ENCODE measurements around the gene LTF.

Gene LTF

DNA sequence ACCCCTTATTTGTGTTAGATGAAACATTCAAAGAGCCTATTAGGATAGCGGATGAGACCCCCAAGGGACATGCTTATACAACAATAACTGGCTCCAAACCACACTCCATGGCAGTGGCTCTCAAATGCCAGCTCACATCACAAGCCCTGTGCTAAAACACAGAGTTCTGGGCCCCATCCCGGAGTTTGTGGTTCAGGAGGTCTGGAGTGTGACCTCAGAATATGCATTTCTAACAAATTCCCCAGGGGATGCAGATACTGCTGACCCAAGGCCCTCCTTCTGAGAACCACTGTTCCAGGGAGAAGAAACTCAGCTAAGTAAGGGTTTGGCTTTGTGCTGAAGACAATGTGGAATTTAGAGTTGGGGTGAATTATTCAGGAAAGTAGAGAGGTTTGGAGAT is 54.0 kb downstream of the LTF start:
- Histone ChIP-seq H3K4me3 (no peak overlapping the region), H3K27ac (no peak overlapping the region), H3K36me3 (no peaks in the 10 kb centered on the region), H3K27me3 (peaks cover 0 to 2% of the 10 kb centered on the region in 2 donors), H3K9me3 (no peaks in the 10 kb centered on the region), H3K4me1 (peaks cover 0 to 10% (median 4%) of the 10 kb centered on the region in 4 donors)
- TF ChIP-seq, protein P1, sequence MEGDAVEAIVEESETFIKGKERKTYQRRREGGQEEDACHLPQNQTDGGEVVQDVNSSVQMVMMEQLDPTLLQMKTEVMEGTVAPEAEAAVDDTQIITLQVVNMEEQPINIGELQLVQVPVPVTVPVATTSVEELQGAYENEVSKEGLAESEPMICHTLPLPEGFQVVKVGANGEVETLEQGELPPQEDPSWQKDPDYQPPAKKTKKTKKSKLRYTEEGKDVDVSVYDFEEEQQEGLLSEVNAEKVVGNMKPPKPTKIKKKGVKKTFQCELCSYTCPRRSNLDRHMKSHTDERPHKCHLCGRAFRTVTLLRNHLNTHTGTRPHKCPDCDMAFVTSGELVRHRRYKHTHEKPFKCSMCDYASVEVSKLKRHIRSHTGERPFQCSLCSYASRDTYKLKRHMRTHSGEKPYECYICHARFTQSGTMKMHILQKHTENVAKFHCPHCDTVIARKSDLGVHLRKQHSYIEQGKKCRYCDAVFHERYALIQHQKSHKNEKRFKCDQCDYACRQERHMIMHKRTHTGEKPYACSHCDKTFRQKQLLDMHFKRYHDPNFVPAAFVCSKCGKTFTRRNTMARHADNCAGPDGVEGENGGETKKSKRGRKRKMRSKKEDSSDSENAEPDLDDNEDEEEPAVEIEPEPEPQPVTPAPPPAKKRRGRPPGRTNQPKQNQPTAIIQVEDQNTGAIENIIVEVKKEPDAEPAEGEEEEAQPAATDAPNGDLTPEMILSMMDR (IDR thresholded peaks at IDR 0.05) = no peak
- intact Hi-C loops (cut with DNase I; ENCODE audit: low total_unique reads) = no loop called here
- DNase-seq = no peak

DNA sequence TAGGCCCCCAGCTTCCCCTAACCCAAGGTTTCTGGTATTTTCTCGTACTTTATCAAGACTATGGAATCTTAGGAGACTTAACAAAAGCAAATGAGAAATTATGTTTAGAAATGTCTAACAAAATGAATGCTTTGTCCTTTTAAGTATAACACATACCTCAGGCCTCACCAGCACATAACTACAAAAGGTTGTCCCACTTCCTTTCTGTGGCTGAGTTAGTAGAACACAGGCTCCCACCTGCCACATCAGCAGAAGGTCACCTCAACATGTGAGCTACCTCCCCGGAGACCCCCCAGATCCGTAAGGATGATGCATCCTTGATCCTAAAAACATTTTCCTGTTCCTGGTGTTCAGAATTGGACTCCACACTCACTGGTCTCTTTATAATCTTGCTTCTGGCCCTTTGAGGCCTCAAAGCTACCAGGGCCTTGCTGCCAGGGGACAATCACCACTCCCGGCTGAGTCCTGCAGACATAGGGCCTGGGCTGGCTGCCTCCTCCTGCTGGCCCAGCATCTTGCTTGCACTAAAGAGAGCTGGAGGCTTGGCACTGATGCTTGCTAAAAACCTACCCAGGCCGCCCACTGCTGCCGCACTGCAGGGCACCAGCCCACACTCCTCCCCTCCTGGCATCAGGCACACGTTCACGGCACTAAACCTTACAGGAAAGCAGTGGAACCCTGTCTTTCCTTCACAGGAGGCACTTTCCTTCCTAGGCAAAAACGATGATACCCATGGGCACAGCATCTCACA is 54.8 kb downstream of the LTF start:
- H3K9me3 ChIP-seq = no peaks in the 10 kb centered on the region
- no peak overlapping the region for H3K27ac ChIP-seq
- no peak overlapping the region for H3K4me3 ChIP-seq
- peaks cover 0 to 18% (median 8%) of the 10 kb centered on the region in 4 donors for H3K4me1 ChIP-seq
- TF ChIP-seq, protein P1 (IDR thresholded peaks at IDR 0.05) = no peak
- peaks cover 0 to 2% of the 10 kb centered on the region in 2 donors for H3K27me3 ChIP-seq
- DNase-seq = no peak
- H3K36me3 ChIP-seq = no peaks in the 10 kb centered on the region
- intact Hi-C loops (cut with DNase I; ENCODE audit: low total_unique reads) = no loop called here

DNA sequence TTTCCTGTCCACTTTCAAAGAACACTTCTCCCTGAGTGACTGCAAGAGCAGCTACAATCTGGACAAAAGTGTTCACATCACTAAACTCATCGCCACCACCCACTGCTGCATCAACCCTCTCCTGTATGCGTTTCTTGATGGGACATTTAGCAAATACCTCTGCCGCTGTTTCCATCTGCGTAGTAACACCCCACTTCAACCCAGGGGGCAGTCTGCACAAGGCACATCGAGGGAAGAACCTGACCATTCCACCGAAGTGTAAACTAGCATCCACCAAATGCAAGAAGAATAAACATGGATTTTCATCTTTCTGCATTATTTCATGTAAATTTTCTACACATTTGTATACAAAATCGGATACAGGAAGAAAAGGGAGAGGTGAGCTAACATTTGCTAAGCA is 55.9 kb downstream of the LTF start:
- H3K27ac ChIP-seq = no peak overlapping the region
- H3K4me1 ChIP-seq = peaks cover 0 to 22% (median 8%) of the 10 kb centered on the region in 4 donors
- H3K9me3 ChIP-seq = no peaks in the 10 kb centered on the region
- TF ChIP-seq, protein P1 (IDR thresholded peaks at IDR 0.05) = no peak
- DNase-seq = no peak
- peaks cover 0 to 2% of the 10 kb centered on the region in 2 donors for H3K27me3 ChIP-seq
- H3K4me3 ChIP-seq = no peak overlapping the region
- intact Hi-C loops (cut with DNase I; ENCODE audit: low total_unique reads) = no loop called here
- H3K36me3 ChIP-seq = no peaks in the 10 kb centered on the region

DNA sequence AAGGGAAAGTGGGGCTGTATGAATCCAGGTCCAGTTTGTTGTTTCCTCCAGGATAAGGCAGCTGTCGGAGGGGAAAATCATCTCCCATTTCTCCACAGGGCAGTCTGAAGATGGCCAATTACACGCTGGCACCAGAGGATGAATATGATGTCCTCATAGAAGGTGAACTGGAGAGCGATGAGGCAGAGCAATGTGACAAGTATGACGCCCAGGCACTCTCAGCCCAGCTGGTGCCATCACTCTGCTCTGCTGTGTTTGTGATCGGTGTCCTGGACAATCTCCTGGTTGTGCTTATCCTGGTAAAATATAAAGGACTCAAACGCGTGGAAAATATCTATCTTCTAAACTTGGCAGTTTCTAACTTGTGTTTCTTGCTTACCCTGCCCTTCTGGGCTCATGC is 56.7 kb downstream of the LTF start:
- H3K4me3 ChIP-seq = peak overlapping the region in 1 of 2 donors; percentile 33
- H3K4me1 ChIP-seq = peaks cover 0 to 22% (median 8%) of the 10 kb centered on the region in 4 donors
- peaks cover 0 to 2% of the 10 kb centered on the region in 2 donors for H3K27me3 ChIP-seq
- H3K27ac ChIP-seq = no peak overlapping the region
- no peaks in the 10 kb centered on the region for H3K9me3 ChIP-seq
- H3K36me3 ChIP-seq = no peaks in the 10 kb centered on the region
- no peak for DNase-seq
- TF ChIP-seq, protein P1 (IDR thresholded peaks at IDR 0.05) = no peak
- intact Hi-C loops (cut with DNase I; ENCODE audit: low total_unique reads) = no loop called here

DNA sequence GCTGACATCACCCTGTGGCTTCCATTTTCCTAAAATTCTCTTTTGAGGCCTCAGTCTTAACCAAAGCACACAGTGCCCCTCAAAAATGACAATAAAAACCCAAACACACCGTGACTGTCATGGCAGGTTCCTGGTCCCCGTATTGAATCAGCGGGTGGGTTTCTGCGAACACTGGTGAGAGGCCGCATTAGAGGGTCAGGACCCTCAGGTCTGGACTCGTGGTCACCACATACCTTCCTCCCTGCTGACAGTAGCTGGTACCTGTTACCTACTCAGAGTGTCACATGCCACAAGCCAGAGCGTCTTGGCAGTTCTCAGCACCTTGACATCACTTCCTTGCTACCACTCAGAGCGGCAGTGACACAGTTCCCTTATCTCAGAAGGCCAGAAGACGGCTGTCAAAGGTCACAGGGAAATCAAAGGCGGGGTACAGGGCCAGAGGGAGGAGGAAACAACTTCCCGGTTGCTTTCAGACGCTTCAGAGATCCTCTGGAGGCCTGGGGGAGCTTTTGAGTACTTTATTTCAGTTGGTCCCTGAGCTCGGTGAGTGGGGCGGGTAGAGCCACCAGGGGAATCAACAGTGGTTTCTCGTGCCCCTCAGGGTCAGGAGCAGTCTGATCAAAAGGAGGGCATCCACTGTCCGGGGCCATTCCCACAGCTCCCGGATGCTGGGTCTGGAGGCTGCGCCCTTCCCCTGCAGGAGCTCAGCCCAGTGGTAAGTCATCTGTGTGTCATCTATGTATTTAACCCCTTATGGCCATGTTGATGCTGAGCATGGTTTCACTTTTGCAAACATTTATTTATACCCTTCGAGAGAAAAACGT is 57.7 kb downstream of the LTF start, which contains the start of the genes CCR5AS and CCRL2:
TSS of gene CCR5AS (minus strand) at position 279 of the 824 bp plus-strand sequence.
TSS of gene CCRL2 (plus strand) at position 472 of the 824 bp plus-strand sequence. CDS start 821 bp downstream, outside the sequence.
- peak; percentile 56 to 72 for DNase-seq
- intact Hi-C loops (cut with DNase I; ENCODE audit: low total_unique reads) = no loop called here
- Histone ChIP-seq H3K27ac (peak within 1 kb of the TSS; percentile 42 to 63), H3K27me3 (peaks cover 0 to 2% of the 10 kb centered on the region in 2 donors), H3K9me3 (no peaks in the 10 kb centered on the region), H3K36me3 (no peaks in the 10 kb centered on the region), H3K4me1 (peaks cover 0 to 22% (median 8%) of the 10 kb centered on the region in 4 donors), H3K4me3 (peak within 1 kb of the TSS; percentile 18 to 33)
- TF ChIP-seq, protein P1 (IDR thresholded peaks at IDR 0.05) = no peak
